GM18507 (cell line): ENCODE data around the gene BBS7.

ENCODE experiments used
- DNase-seq: peaks from one replicate; pipeline ENCODE4 v3.0.0; 2011; ENCODE audit warnings: low read depth; ENCODE audit not compliant: insufficient read length; ENCODE audit errors: extremely low spot score
- FAIRE-seq: peaks from 2 replicates; lab custom pipeline; 2011; peaks lifted over from hg19 to GRCh38; lab: Jason Lieb, UNC

BBS7 gene, protein sequence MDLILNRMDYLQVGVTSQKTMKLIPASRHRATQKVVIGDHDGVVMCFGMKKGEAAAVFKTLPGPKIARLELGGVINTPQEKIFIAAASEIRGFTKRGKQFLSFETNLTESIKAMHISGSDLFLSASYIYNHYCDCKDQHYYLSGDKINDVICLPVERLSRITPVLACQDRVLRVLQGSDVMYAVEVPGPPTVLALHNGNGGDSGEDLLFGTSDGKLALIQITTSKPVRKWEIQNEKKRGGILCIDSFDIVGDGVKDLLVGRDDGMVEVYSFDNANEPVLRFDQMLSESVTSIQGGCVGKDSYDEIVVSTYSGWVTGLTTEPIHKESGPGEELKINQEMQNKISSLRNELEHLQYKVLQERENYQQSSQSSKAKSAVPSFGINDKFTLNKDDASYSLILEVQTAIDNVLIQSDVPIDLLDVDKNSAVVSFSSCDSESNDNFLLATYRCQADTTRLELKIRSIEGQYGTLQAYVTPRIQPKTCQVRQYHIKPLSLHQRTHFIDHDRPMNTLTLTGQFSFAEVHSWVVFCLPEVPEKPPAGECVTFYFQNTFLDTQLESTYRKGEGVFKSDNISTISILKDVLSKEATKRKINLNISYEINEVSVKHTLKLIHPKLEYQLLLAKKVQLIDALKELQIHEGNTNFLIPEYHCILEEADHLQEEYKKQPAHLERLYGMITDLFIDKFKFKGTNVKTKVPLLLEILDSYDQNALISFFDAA

DNA sequence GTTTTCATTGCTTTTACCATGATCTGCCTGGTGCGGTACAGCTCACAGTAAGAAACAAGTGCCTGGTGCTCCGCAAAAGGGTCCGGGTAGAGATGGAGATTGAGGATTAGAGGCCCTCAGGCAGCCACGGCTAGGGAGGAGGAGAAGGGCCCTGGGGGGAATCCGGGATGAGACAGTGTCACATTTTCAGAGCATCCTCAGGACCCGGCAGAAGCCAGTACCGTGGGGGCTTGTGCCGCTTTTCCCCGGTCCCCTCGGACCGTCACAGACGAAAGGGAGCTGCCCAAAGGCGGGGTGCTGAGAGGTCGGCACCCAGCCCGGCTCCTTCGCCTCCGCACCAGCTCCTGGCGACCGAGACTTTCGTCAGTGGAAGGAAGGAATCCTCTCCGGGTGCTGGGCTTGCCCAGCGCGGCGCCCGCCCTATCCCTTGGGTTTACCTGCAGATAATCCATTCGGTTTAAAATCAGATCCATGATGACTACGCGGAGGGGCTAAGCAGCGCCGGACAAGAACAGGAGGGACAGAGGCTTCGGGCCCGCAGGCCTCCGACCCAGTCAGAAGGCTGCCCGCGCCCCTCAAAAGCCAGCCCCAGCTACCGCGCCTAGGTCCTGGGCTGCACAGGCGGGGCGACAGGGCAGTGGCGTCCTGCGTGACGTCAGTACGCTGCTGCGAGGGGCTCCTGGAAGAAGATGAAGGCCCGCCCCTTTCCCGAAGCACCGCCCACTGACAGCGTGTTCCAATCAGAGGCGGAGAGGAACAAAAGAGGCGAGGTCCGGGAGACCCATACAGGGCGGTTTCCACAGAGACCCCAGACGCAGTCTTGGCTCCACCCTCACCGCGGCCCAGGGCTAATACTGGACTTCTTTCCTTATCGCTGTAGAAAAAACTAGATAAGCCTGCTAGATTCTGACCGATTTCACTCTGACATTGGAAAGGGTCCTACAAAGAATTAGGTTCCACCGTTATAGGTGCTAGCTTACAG lies at the start of gene BBS7:
Gene BBS7, minus strand, starts transcription at position 634 of the 982 bp plus-strand sequence. Its CDS starts 161 bp downstream, at position 473.
- peak; percentile 88 for DNase-seq
- peak; percentile 99 for FAIRE-seq

DNA sequence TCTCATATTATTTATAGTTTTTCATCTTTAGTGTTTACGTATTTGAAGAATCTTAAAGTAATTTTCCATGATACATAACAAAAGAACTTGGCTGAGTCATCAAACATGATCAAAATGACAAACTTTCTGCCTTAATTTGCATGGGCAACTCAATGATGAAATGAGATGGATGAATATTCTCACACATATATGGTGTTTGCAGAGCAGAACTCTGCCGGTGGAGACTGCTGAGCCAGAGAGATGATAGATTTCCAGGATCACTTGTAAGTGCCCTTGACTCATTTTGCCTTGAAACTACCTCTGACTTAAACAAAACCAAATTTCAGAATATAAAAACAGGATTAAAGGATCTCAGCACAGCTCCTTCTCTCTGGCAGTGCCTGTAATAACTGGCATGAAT lies 43.4 kb upstream of the BBS7 start:
- no peak for DNase-seq
- FAIRE-seq, result no peak

DNA sequence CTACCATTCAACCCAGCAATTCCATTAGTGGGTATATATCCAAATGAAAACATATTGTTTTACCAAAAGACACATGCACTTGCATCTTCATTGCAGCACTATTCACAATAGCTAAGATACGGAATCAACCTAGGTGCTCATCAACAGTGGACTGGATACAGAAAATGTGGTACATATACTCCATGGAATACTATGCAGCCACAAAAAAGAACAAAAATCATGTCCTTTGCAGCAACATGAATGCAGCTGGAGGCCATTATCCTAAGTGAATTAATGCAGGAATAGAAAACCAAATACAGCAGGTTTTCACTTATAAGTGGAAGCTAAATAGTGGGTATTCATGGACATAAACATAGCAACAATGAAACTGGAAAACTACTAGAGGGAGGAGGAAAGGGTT lies 38.1 kb upstream of the BBS7 start:
- no peak for FAIRE-seq
- DNase-seq, result no peak

GRCh38 chr4:121900132-121900983 lies 30.1 kb upstream of the BBS7 start:
- peak; percentile 88 for FAIRE-seq
- peak; percentile 2 for DNase-seq

GRCh38 chr4:121898150-121898549 lies 27.9 kb upstream of the BBS7 start:
- DNase-seq (no peak), FAIRE-seq (no peak)

GRCh38 chr4:121888134-121888533 lies 17.9 kb upstream of the BBS7 start:
- FAIRE-seq (no peak), DNase-seq (no peak)

GRCh38 chr4:121885115-121885514 lies 14.8 kb upstream of the BBS7 start:
- FAIRE-seq, result no peak
- no peak for DNase-seq

DNA sequence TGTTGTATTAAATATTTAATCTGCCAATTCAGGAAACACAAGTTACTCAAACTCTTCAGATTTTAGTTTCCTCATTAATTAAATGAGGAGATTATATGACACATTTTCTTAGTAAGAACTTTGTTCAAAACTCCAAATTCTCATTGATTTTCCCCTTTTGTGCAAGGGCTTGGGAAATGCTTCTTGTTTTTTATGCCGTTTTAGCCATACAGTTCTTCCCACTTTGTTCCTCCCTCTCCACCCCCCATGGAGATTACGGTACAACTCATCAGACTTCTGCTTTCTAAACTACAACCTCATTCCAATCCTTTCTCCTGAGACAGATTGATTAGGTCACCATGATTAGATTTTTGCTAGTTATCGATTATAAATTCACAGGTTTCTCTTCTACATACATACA lies 10.9 kb upstream of the BBS7 start:
- DNase-seq (no peak), FAIRE-seq (no peak)

DNA sequence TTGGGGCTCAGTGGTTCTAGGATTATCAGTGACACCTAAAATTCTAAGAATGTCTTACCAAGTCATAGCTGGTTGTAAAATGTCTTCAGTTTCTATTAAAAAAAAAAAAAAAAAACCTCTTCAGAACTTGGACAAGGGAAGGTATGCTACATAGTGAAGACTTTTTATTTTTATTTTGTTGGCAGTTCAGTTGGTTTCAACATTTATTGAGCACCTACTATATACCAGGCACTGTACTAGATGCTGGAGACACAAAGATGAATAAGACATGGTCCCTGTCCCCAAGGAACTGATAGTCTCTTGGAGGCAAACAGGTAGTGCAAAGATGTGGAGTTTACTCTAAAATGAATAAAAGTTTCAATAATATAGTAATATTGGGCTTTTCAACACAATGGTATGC lies 8.9 kb upstream of the BBS7 start:
- FAIRE-seq (no peak), DNase-seq (no peak)

GRCh38 chr4:121877041-121877773 lies 6.9 kb upstream of the BBS7 start:
- FAIRE-seq, result no peak

DNA sequence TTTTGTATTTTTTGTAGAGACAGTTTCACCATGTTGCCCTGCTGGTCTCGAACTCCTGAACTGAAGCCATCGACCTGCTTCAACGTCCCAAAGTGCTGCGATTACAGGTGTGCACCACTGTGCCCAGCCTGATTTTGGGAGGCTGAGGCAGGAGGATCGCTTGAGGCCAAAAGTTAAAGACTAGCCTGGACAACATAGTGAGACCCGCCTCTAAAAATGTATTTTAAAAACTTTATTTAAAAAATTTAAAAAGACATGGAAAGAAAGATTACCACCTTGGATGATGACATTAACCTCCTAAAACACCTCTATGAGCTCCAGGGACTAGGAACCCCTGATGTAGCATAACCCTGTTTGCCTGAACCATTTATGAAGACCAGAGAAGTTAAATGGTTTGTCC lies 5.8 kb upstream of the BBS7 start:
- FAIRE-seq (no peak), DNase-seq (no peak)

More at GRCh38 chr4:121877041-121877773, 6.9 kb upstream of the BBS7 start:
- no peak for DNase-seq

DNA sequence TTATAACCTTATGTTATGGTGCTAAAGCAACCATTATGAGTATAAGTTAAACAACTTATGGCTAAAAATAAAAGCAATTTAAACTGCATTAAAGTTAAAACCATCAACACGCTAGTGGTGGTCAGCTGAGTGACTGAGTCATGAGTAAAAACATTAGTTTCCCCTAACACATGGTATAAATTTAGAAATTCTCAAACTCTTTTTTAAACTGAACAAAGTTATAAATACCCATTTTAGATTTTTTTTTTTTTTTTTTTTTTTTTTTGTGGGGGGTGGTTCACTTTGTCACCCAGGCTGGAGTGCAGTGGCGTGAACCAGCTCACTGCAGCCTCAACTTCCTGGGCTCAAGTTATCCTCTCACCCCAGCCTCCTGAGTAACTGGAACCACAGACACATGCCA lies 5.4 kb upstream of the BBS7 start:
- FAIRE-seq (no peak), DNase-seq (no peak)

GRCh38 chr4:121873604-121874003 lies 3.3 kb upstream of the BBS7 start:
- FAIRE-seq (no peak), DNase-seq (no peak)

GRCh38 chr4:121863799-121864198 lies 6.5 kb downstream of the BBS7 start:
- FAIRE-seq (no peak), DNase-seq (no peak)

- DNase-seq, result no peak
- FAIRE-seq, result no peak
Measured at GRCh38 chr4:121861426-121861825, 8.8 kb downstream of the BBS7 start.

GRCh38 chr4:121860121-121860520 lies 10.2 kb downstream of the BBS7 start:
- DNase-seq (no peak), FAIRE-seq (no peak)

DNA sequence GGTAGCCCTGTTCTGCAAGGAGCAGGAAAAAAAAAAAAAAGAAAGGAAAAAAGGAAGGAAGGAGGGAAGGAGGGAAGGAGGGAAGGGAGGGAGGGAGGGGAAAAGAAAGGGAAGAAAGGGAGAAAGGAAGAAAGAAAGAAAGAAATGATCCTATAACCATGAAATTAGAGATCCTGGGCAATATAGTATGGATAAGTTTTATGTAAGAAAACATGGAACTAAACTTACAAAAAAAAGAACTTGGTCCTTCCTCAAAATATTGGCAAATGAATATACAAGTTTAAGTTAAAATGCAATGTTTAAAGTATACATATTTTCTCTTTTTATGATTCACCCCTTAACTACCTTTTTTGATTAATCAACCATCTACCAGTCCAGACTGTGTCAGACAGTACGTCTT lies 18.9 kb downstream of the BBS7 start:
- FAIRE-seq (no peak), DNase-seq (no peak)

DNA sequence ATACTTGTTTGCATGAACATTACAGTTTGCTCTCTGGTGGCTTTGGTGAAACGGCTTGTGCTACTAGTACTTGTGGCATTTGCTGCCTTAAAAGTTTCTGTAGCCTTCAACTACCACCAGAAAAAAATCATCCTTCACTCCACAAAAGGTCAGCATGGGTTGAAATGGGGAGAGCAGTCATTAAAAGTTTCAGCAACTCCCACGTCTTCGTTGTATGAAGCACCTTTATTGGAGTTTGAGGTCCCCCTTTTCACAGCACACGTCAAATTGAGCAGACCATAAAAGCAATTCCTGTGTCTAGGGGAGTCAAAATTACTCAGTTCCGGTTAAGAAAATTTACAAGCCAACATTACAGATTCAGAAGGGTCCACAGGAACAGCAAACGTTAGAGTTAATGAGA lies 23.6 kb downstream of the BBS7 start:
- DNase-seq, result no peak
- no peak for FAIRE-seq
